HG03575 (cell line): ENCODE data around the gene GABPB2.

Experiments
- ATAC-seq: cut with Tn5 transposase; IDR thresholded peaks from one replicate; pipeline ENCODE4 v1.9.1; 2021; ENCODE audit not compliant: unreplicated experiment, insufficient number of reproducible peaks, low FRiP score; ENCODE audit errors: extremely low read depth

Gene GABPB2

GRCh38 chr1:151070474-151071276 lies at the start of gene GABPB2:
Gene GABPB2 (plus strand): TSS chr1:151070761. CDS start chr1:151088190, 17,429 bp downstream.
- ATAC-seq, result no peak

GRCh38 chr1:151024540-151025146 lies 45.9 kb upstream of the GABPB2 start:
- ATAC-seq, result no peak

- ATAC-seq, result no peak
Measured at GRCh38 chr1:151026460-151026859, 44.1 kb upstream of the GABPB2 start.

GRCh38 chr1:151032164-151032563 lies 38.4 kb upstream of the GABPB2 start:
- no peak for ATAC-seq

- no peak for ATAC-seq
Measured at GRCh38 chr1:151035167-151035566, 35.4 kb upstream of the GABPB2 start.

GRCh38 chr1:151036356-151036755 lies 34.2 kb upstream of the GABPB2 start, which contains the start of gene BNIPL:
Gene BNIPL (plus strand): TSS chr1:151036586. CDS start chr1:151036726, 140 bp downstream.
- no peak for ATAC-seq

GRCh38 chr1:151037032-151037431 lies 33.5 kb upstream of the GABPB2 start:
- ATAC-seq, result no peak

- ATAC-seq, result no peak
Measured at GRCh38 chr1:151039521-151039920, 31.0 kb upstream of the GABPB2 start.

- ATAC-seq, result no peak
Measured at GRCh38 chr1:151043163-151043562, 27.4 kb upstream of the GABPB2 start.

- ATAC-seq, result no peak
Measured at GRCh38 chr1:151047591-151047924, 23.0 kb upstream of the GABPB2 start, which contains the start of gene C1orf56. Gene C1orf56 (plus strand): TSS chr1:151047751. CDS start chr1:151047848, 97 bp downstream.

GRCh38 chr1:151047925-151048644 lies 22.5 kb upstream of the GABPB2 start:
- ATAC-seq, result no peak

- no peak for ATAC-seq
Measured at GRCh38 chr1:151048645-151049032, 21.9 kb upstream of the GABPB2 start.

GRCh38 chr1:151049458-151049857 lies 21.1 kb upstream of the GABPB2 start:
- no peak for ATAC-seq

- ATAC-seq, result no peak
Measured at GRCh38 chr1:151050051-151050688, 20.4 kb upstream of the GABPB2 start.

- no peak for ATAC-seq
Measured at GRCh38 chr1:151051356-151052009, 19.1 kb upstream of the GABPB2 start.

- no peak for ATAC-seq
Measured at GRCh38 chr1:151054971-151055547, 15.5 kb upstream of the GABPB2 start.

GRCh38 chr1:151055581-151055980 lies 15.0 kb upstream of the GABPB2 start:
- ATAC-seq, result no peak

- no peak for ATAC-seq
Measured at GRCh38 chr1:151056149-151056548, 14.4 kb upstream of the GABPB2 start.

GRCh38 chr1:151058692-151059091 lies 11.9 kb upstream of the GABPB2 start:
- ATAC-seq, result no peak
